ENCODE results near the gene ZNF519. TPM values are rescaled to one million over a fixed set of nuclear protein-coding genes. Genes with fewer than 3 reads are reported as not detected.
"Not testable (repeated sequence)": the region's sequence is repeated elsewhere in the genome, so short reads cannot be mapped to it uniquely, and the experiment has no call there.

Gene ZNF519
- total RNA-seq (19.5 and 20.9 TPM in 2 replicates), polyA plus RNA-seq (5.4 and 6.4 TPM in 2 replicates), polyA minus RNA-seq (6.1 and 8.8 TPM in 2 replicates)
- total RNA-seq (2013) = 9.6 TPM

DNA sequence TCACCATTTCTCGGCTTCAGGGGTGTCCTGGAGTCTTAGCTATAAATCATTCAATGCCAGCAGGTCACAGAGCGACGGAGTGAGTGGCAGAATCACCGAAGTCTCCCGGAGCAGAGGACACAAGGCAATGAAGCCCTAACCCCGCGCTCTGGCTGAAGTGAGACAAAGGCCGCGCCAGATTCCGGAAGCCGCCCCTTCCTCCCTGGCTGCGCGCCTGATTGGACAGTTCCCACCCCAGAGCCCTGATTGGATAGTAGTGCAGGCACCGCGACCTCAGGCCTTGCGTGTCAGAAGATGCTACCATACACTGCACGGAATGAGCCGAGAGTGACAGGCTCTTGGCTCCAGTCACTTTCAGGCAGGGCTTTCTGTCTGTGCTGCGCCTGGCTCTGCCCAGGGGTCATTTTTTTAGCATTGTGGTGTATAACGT is at the start of gene ZNF519:
Gene ZNF519 (minus strand): TSS at position 165 of the 430 bp plus-strand sequence. CDS start 158 bp downstream, at position 7.
- CTCF ChIA-PET, POLR2A ChIA-PET: not testable (repeated sequence)

DNA sequence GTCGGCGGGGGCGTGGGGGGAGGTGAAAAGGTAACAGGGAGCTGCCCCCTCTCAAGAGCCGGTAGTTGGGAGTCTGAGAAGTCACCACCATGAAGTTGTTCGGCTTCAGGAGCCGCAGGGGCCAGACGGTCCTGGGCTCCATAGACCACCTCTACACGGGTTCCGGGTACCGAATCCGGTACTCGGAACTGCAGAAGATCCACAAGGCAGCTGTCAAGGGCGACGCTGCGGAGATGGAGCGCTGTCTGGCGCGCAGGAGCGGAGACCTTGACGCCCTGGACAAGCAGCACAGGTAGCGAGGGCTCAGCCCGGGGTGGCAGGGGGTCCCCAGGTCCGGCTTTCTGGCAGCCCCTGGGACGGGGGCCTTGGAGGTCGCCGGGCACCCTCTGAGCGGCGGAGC is 47.1 kb upstream of the ZNF519 start:
- ATAC-seq (ENCODE audit: low read depth) = peak; percentile 29
- no peak for DNase-seq

More for the DNA sequence above, at the start of gene ZNF519:
- not testable (repeated sequence) for H3K27me3 ChIP-seq (replicated peaks in 1 of 4; ENCODE audit: control extremely low read depth in 1 of 4, control insufficient read depth in 3 of 4, insufficient read depth in 4 of 4, low read length in 3 of 4); H3K9me3 ChIP-seq (ENCODE audit: control extremely low read depth in 1 of 3, control insufficient read depth in 2 of 3, insufficient read depth in 1 of 3, low read length in 2 of 3); H3K27me3 Mint-ChIP-seq; H3K4me1 Mint-ChIP-seq; H3K79me2 ChIP-seq (ENCODE audit: control insufficient read depth, insufficient read depth, low read length); H3K36me3 ChIP-seq (replicated peaks in 1 of 2; ENCODE audit: control extremely low read depth in 1 of 2, control insufficient read depth in 1 of 2, extremely low read depth in 1 of 2, insufficient read depth in 2 of 2, low read length in 1 of 2); H3K9me3 Mint-ChIP-seq (ENCODE audit: insufficient read depth); H3K4me1 ChIP-seq (ENCODE audit: control insufficient read depth in 2 of 2, insufficient read depth in 2 of 2, low read length in 2 of 2); H4K20me1 ChIP-seq (ENCODE audit: control insufficient read depth, insufficient read depth, low read length, poor library complexity, severe bottlenecking)
- 0% methylated on average over 18 of the region's 20 CpGs for WGBS (ENCODE audit: insufficient coverage)
- peak within 1 kb of the TSS; percentile 84 for H2AFZ ChIP-seq (ENCODE audit: insufficient read depth, low read depth, low read length, poor library complexity, severe bottlenecking)
- Mint-ChIP-seq H3K4me3 (peak within 1 kb of the TSS; percentile 95), H3K27ac (peak within 1 kb of the TSS; percentile 87)
- peak within 1 kb of the TSS; percentile 46 for H3K4me2 ChIP-seq (replicated peaks; ENCODE audit: low read depth, low read length, poor library complexity, severe bottlenecking)
- peak within 1 kb of the TSS; percentile 72 for H3K9ac ChIP-seq (ENCODE audit: low read length)
- ATAC-seq (ENCODE audit: low read depth) (peak; percentile 100), DNase-seq (peak; percentile 91)
- intact Hi-C loops (cut with micrococcal nuclease) = loop anchor here (5.0 kb wide), 1 partner anchor 405 kb away; the partner anchor contains the start of genes FAM210A and RNMT
- H3K4me3 ChIP-seq (ENCODE audit: control extremely low read depth in 1 of 5, extremely low read depth in 1 of 5, insufficient read depth in 1 of 5, low read depth in 2 of 5, low read length in 4 of 5) = peak within 1 kb of the TSS in 4 of 5 experiments; percentile 55 to 74 (median 68)
- H3K27ac ChIP-seq (ENCODE audit: low read length in 2 of 2) = peak within 1 kb of the TSS; percentile 5 to 67

More for the DNA sequence above, 47.1 kb upstream of the ZNF519 start:
- peak overlapping the region; percentile 50 for H3K4me2 ChIP-seq (replicated peaks; ENCODE audit: low read depth, low read length, poor library complexity, severe bottlenecking)
- H2AFZ ChIP-seq (ENCODE audit: insufficient read depth, low read depth, low read length, poor library complexity, severe bottlenecking) = peak overlapping the region; percentile 62
- intact Hi-C loops (cut with micrococcal nuclease) = no loop called here
- Mint-ChIP-seq H3K4me1 (peaks cover 6% of the 10 kb centered on the region), H3K27ac (no peak overlapping the region), H3K4me3 (peak overlapping the region; percentile 89), H3K27me3 (no peaks in the 10 kb centered on the region), H3K9me3 (ENCODE audit: insufficient read depth) (no peaks in the 10 kb centered on the region)
- 26% methylated on average over 20 of the region's 28 CpGs for WGBS (ENCODE audit: insufficient coverage)
- TF ChIP-seq, protein P1, sequence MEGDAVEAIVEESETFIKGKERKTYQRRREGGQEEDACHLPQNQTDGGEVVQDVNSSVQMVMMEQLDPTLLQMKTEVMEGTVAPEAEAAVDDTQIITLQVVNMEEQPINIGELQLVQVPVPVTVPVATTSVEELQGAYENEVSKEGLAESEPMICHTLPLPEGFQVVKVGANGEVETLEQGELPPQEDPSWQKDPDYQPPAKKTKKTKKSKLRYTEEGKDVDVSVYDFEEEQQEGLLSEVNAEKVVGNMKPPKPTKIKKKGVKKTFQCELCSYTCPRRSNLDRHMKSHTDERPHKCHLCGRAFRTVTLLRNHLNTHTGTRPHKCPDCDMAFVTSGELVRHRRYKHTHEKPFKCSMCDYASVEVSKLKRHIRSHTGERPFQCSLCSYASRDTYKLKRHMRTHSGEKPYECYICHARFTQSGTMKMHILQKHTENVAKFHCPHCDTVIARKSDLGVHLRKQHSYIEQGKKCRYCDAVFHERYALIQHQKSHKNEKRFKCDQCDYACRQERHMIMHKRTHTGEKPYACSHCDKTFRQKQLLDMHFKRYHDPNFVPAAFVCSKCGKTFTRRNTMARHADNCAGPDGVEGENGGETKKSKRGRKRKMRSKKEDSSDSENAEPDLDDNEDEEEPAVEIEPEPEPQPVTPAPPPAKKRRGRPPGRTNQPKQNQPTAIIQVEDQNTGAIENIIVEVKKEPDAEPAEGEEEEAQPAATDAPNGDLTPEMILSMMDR (IDR thresholded peaks at IDR 0.05) = no peak
- no peak for TF ChIP-seq EZH2 (IDR thresholded peaks at IDR 0.05; ENCODE audit: borderline replicate concordance, insufficient read depth, low read depth, low read length, poor library complexity, severe bottlenecking)
- no peaks in the 10 kb centered on the region for H4K20me1 ChIP-seq (ENCODE audit: control insufficient read depth, insufficient read depth, low read length, poor library complexity, severe bottlenecking)
- H3K27ac ChIP-seq (ENCODE audit: low read length in 2 of 2) = no peak overlapping the region
- peak overlapping the region in 4 of 5 experiments; percentile 25 to 60 (median 42) for H3K4me3 ChIP-seq (ENCODE audit: control extremely low read depth in 1 of 5, extremely low read depth in 1 of 5, insufficient read depth in 1 of 5, low read depth in 2 of 5, low read length in 4 of 5)
- POLR2A ChIA-PET = no interaction called here
- no peaks in the 10 kb centered on the region for H3K9me3 ChIP-seq (ENCODE audit: control extremely low read depth in 1 of 3, control insufficient read depth in 2 of 3, insufficient read depth in 1 of 3, low read length in 2 of 3)
- peak overlapping the region; percentile 61 for H3K9ac ChIP-seq (ENCODE audit: low read length)
- no peaks in the 10 kb centered on the region for H3K79me2 ChIP-seq (ENCODE audit: control insufficient read depth, insufficient read depth, low read length)
- CTCF ChIA-PET = no interaction called here
- H3K4me1 ChIP-seq (ENCODE audit: control insufficient read depth in 2 of 2, insufficient read depth in 2 of 2, low read length in 2 of 2) = no peaks in the 10 kb centered on the region
- no peaks in the 10 kb centered on the region for H3K36me3 ChIP-seq (replicated peaks in 1 of 2; ENCODE audit: control extremely low read depth in 1 of 2, control insufficient read depth in 1 of 2, extremely low read depth in 1 of 2, insufficient read depth in 2 of 2, low read length in 1 of 2)
- no peaks in the 10 kb centered on the region for H3K27me3 ChIP-seq (replicated peaks in 1 of 4; ENCODE audit: control extremely low read depth in 1 of 4, control insufficient read depth in 3 of 4, insufficient read depth in 4 of 4, low read length in 3 of 4)
